K562 (cell line): Measurements from ENCODE around the gene MMEL1. TPM values are rescaled to one million over a fixed set of nuclear protein-coding genes. Genes with fewer than 3 reads are reported as not detected.

ENCODE experiments used
- ATF7 ChIP-seq: fragments of 450-650 bp; IDR thresholded peaks from 2 replicates; pipeline ENCODE4 v1.7.1; 2014; ENCODE audit warnings: mild to moderate bottlenecking, moderate library complexity
- MAZ ChIP-seq, 2 experiments: fragments of 450-650 bp in 1 of 2; sonication (generic) in 1 of 2; formaldehyde crosslinking; IDR thresholded peaks in 1 of 2; conservative IDR thresholded peaks in 1 of 2; 2 replicates each; pipeline versions ENCODE4 v1.4.0 to v1.5.0; 2020; ENCODE audit warnings: mild to moderate bottlenecking in 1 of 2, missing genetic modification reagents in 1 of 2
- NFIC ChIP-seq: fragments of 450-650 bp; IDR thresholded peaks from 2 replicates; pipeline ENCODE4 v1.6.1; 2017; ENCODE audit warnings: mild to moderate bottlenecking, inconsistent platforms
- ZBED1 ChIP-seq: IDR thresholded peaks from 2 replicates; pipeline ENCODE4 v1.6.1; 2014
- ZNF253 ChIP-seq: fragments of 250-450 bp; sonication (Bioruptor Pico); conservative IDR thresholded peaks from 2 replicates; pipeline ENCODE4 v1.6.1; 2021; ENCODE audit warnings: mild to moderate bottlenecking
- ZNF311 ChIP-seq: fragments of 250-450 bp; sonication (Bioruptor Pico); IDR thresholded peaks from 2 replicates; pipeline ENCODE4 v1.4.0; 2020; ENCODE audit warnings: mild to moderate bottlenecking, moderate library complexity
- ZNF347 ChIP-seq: fragments of 450-650 bp; formaldehyde crosslinking; IDR thresholded peaks from 2 replicates; pipeline ENCODE4 v1.4.0; 2020; ENCODE audit warnings: low read depth, mild to moderate bottlenecking, moderate library complexity
- polyA plus RNA-seq, 8 experiments: library from polyadenylated mRNA; depleted of rRNA in 4 of 8; stranded (reverse) in 5 of 8; unstranded in 3 of 8; fragments of >200 nt; fragmentation: Nextera tagmentation in 2 of 8; fragmentation: Illumina TruSeq in 1 of 8; extraction: Ambion mirVana in 2 of 8; extraction: Trizol in 1 of 8; gene quantifications; 2 replicates each; pipeline versions ENCODE4 v1.2.1 to v1.2.3, GENCODE V29; 2011 to 2014; ENCODE audit warnings: inconsistent platforms in 1 of 8, missing spikeins in 1 of 8
- total RNA-seq, 7 experiments: library from RNA; depleted of rRNA in 6 of 7; stranded (reverse); fragments of >200 nt in 6 of 7; fragmentation: Illumina TruSeq in 2 of 7; extraction: Trizol in 2 of 7; gene quantifications; 2 replicates each; pipeline versions ENCODE4 v1.2.1 to v1.2.3, GENCODE V29; 2011 to 2021; ENCODE audit warnings: low replicate concordance in 1 of 7
- TF ChIP-seq, protein P1 (sequence below): fragments of 450-650 bp; IDR thresholded peaks from 2 replicates; pipeline ENCODE4 v1.6.1; 2016; ENCODE audit warnings: low read depth
- TF ChIP-seq, protein P2 (sequence below): sonication (generic); formaldehyde crosslinking; IDR thresholded peaks from 2 replicates; pipeline ENCODE4 v1.8.0; 2022; ENCODE audit warnings: missing genetic modification reagents, mild to moderate bottlenecking, moderate library complexity, borderline replicate concordance
- TF ChIP-seq, protein P3 (sequence below): sonication (generic); formaldehyde crosslinking; IDR thresholded peaks from 2 replicates; pipeline ENCODE4 v1.8.0; 2022; ENCODE audit warnings: mild to moderate bottlenecking, missing genetic modification reagents

Gene MMEL1
- total and polyA plus RNA-seq, 9 of the 15 experiments (the other 6 are each of a cell fraction or from before 2014, with no cell fraction given): not detected

DNA sequence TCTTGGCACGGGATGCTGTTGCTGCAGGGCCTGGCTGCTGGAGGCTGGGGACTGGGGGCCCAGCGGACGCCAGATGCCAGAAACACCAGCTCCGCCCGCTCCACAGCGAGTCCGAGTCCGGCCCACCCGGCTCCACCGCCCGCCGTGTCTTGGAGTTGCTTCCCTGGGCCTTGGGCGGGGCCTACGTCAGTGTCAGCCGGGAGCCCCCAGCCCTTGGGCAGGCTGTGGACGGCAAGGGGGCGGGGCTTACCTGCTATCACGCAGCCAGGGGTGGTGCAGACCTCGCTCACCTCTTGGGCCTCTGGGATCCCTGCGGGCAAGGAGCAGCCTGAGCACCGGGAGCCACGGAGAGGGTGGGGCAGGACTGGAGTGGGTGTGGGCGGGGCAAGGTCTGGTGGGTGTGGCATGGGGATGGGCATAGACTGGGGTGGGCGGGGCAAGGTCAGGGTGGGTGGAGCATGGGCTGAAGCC lies 21.8 kb downstream of the MMEL1 start (continued):
- TF ChIP-seq, protein P1, sequence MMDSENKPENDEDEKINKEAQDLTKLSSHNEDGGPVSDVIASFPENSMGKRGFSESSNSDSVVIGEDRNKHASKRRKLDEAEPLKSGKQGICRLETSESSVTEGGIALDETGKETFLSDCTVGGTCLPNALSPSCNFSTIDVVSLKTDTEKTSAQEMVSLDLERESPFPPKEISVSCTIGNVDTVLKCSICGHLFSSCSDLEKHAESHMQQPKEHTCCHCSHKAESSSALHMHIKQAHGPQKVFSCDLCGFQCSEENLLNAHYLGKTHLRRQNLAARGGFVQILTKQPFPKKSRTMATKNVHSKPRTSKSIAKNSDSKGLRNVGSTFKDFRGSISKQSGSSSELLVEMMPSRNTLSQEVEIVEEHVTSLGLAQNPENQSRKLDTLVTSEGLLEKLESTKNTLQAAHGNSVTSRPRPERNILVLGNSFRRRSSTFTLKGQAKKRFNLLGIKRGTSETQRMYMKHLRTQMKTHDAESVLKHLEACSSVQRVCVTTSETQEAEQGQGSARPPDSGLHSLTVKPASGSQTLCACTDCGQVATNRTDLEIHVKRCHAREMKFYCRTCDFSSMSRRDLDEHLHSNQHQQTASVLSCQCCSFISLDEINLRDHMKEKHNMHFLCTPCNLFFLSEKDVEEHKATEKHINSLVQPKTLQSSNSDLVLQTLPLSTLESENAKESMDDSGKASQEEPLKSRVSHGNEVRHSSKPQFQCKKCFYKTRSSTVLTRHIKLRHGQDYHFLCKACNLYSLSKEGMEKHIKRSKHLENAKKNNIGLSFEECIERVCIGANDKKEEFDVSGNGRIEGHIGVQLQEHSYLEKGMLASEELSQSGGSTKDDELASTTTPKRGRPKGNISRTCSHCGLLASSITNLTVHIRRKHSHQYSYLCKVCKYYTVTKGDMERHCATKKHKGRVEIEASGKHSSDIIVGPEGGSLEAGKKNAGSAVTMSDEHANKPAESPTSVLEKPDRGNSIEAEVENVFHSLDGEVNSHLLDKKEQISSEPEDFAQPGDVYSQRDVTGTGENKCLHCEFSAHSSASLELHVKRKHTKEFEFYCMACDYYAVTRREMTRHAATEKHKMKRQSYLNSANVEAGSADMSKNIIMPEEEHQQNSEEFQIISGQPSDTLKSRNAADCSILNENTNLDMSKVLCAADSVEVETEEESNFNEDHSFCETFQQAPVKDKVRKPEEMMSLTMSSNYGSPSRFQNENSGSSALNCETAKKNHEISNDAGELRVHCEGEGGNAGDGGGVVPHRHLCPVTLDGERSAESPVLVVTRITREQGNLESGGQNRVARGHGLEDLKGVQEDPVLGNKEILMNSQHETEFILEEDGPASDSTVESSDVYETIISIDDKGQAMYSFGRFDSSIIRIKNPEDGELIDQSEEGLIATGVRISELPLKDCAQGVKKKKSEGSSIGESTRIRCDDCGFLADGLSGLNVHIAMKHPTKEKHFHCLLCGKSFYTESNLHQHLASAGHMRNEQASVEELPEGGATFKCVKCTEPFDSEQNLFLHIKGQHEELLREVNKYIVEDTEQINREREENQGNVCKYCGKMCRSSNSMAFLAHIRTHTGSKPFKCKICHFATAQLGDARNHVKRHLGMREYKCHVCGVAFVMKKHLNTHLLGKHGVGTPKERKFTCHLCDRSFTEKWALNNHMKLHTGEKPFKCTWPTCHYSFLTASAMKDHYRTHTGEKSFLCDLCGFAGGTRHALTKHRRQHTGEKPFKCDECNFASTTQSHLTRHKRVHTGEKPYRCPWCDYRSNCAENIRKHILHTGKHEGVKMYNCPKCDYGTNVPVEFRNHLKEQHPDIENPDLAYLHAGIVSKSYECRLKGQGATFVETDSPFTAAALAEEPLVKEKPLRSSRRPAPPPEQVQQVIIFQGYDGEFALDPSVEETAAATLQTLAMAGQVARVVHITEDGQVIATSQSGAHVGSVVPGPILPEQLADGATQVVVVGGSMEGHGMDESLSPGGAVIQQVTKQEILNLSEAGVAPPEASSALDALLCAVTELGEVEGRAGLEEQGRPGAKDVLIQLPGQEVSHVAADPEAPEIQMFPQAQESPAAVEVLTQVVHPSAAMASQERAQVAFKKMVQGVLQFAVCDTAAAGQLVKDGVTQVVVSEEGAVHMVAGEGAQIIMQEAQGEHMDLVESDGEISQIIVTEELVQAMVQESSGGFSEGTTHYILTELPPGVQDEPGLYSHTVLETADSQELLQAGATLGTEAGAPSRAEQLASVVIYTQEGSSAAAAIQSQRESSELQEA: no peak
- TF ChIP-seq, protein P2, sequence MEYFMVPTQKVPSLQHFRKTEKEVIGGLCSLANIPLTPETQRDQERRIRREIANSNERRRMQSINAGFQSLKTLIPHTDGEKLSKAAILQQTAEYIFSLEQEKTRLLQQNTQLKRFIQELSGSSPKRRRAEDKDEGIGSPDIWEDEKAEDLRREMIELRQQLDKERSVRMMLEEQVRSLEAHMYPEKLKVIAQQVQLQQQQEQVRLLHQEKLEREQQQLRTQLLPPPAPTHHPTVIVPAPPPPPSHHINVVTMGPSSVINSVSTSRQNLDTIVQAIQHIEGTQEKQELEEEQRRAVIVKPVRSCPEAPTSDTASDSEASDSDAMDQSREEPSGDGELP (CRISPR knock-in tag): peak; percentile 55
- TF ChIP-seq ZBED1 (no peak), ZNF311 (CRISPR knock-in tag) (no peak), NFIC (no peak), ATF7 (no peak), ZNF347 (CRISPR knock-in tag) (no peak), MAZ (CRISPR knock-in tag; conservative IDR thresholded peaks at IDR 0.05 in 1 of 2, IDR thresholded peaks at IDR 0.05 in 1 of 2) (0 out of 4 replicates have a peak, but pooled peaks of 1 of the 2 experiments have one; percentile 10), ZNF253 (CRISPR knock-in tag) (no peak)
- TF ChIP-seq, protein P3, sequence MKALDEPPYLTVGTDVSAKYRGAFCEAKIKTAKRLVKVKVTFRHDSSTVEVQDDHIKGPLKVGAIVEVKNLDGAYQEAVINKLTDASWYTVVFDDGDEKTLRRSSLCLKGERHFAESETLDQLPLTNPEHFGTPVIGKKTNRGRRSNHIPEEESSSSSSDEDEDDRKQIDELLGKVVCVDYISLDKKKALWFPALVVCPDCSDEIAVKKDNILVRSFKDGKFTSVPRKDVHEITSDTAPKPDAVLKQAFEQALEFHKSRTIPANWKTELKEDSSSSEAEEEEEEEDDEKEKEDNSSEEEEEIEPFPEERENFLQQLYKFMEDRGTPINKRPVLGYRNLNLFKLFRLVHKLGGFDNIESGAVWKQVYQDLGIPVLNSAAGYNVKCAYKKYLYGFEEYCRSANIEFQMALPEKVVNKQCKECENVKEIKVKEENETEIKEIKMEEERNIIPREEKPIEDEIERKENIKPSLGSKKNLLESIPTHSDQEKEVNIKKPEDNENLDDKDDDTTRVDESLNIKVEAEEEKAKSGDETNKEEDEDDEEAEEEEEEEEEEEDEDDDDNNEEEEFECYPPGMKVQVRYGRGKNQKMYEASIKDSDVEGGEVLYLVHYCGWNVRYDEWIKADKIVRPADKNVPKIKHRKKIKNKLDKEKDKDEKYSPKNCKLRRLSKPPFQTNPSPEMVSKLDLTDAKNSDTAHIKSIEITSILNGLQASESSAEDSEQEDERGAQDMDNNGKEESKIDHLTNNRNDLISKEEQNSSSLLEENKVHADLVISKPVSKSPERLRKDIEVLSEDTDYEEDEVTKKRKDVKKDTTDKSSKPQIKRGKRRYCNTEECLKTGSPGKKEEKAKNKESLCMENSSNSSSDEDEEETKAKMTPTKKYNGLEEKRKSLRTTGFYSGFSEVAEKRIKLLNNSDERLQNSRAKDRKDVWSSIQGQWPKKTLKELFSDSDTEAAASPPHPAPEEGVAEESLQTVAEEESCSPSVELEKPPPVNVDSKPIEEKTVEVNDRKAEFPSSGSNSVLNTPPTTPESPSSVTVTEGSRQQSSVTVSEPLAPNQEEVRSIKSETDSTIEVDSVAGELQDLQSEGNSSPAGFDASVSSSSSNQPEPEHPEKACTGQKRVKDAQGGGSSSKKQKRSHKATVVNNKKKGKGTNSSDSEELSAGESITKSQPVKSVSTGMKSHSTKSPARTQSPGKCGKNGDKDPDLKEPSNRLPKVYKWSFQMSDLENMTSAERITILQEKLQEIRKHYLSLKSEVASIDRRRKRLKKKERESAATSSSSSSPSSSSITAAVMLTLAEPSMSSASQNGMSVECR (CRISPR knock-in tag): 0 out of 2 replicates have a peak, but pooled peaks have one; percentile 12
